CD8-positive, alpha-beta memory T cell (primary cell): ENCODE results near the gene RBPJ. TPM values are rescaled to one million over a fixed set of nuclear protein-coding genes. Genes with fewer than 3 reads are reported as not detected.
A peak's percentile ranks its signal among the peaks of the same experiment; 100 is the strongest.

ENCODE experiments used
- CTCF ChIA-PET: fragments of 350-600 bp; sonication (Branson Sonifier 250); formaldehyde crosslinking; loops from one replicate; lab custom pipeline; 2021; ENCODE audit warnings: antibody characterized with exemption; lab: Charles Lee
- POLR2A ChIA-PET: fragments of 350-600 bp; sonication (Branson Sonifier 250); formaldehyde crosslinking; loops from one replicate; lab custom pipeline; 2021; ENCODE audit warnings: antibody characterized with exemption; lab: Charles Lee
- DNase-seq, 5 donors: peaks; one replicate each; pipeline versions ENCODE4 v3.0.0 to v3.0.0-alpha.2; 2020 to 2022; ENCODE audit warnings: mixed read lengths in 1 of 5
- H3K27ac ChIP-seq: one replicate; pipeline ENCODE4 v1.7.0; 2013; ENCODE audit warnings: low read depth, mild to moderate bottlenecking, low read length, moderate library complexity
- H3K27me3 ChIP-seq: 2 replicates; pipeline ENCODE4 v1.7.0; 2013; ENCODE audit warnings: low read length, mild to moderate bottlenecking; ENCODE audit not compliant: insufficient read depth, poor library complexity, severe bottlenecking
- H3K36me3 ChIP-seq: 2 replicates; pipeline ENCODE4 v1.7.0; 2013; ENCODE audit warnings: mild to moderate bottlenecking, low read length, moderate library complexity; ENCODE audit not compliant: insufficient read depth
- H3K4me1 ChIP-seq: 2 replicates; pipeline ENCODE4 v1.7.0; 2013; ENCODE audit warnings: mild to moderate bottlenecking, low read length, moderate library complexity; ENCODE audit not compliant: insufficient read depth
- H3K4me3 ChIP-seq: 2 replicates; pipeline ENCODE4 v1.7.0; 2013; ENCODE audit warnings: mild to moderate bottlenecking, low read length
- H3K9me3 ChIP-seq: 2 replicates; pipeline ENCODE4 v1.7.0; 2013; ENCODE audit warnings: mild to moderate bottlenecking, low read length
- H3K27ac Mint-ChIP-seq, 8 donors: one replicate each; pipeline ENCODE4 v1.8.0; 2020 to 2021; ENCODE audit warnings: mixed read lengths in 8 of 8, mild to moderate bottlenecking in 6 of 8, inconsistent platforms in 3 of 8, moderate library complexity in 3 of 8
- H3K27me3 Mint-ChIP-seq, 2 donors: one replicate each; pipeline ENCODE4 v1.8.0; 2020 to 2021; ENCODE audit warnings: mixed read lengths in 2 of 2, mild to moderate bottlenecking in 1 of 2, moderate library complexity in 1 of 2
- H3K36me3 Mint-ChIP-seq, 3 donors: one replicate each; pipeline ENCODE4 v1.8.0; 2020 to 2021; ENCODE audit warnings: mixed read lengths in 3 of 3, inconsistent platforms in 1 of 3, mild to moderate bottlenecking in 1 of 3
- H3K4me1 Mint-ChIP-seq, 3 donors: one replicate each; pipeline ENCODE4 v1.8.0; 2020 to 2021; ENCODE audit warnings: mixed read lengths in 3 of 3, inconsistent platforms in 1 of 3, mild to moderate bottlenecking in 1 of 3
- H3K4me3 Mint-ChIP-seq, 7 donors: one replicate each; pipeline ENCODE4 v1.8.0; 2020 to 2021; ENCODE audit warnings: mixed read lengths in 7 of 7, mild to moderate bottlenecking in 6 of 7, moderate library complexity in 4 of 7, inconsistent platforms in 2 of 7
- H3K9me3 Mint-ChIP-seq, 5 donors: one replicate each; pipeline ENCODE4 v1.8.0; 2020 to 2022; ENCODE audit warnings: mixed read lengths in 5 of 5, mild to moderate bottlenecking in 3 of 5, moderate library complexity in 2 of 5, inconsistent platforms in 1 of 5
- polyA plus RNA-seq: library from polyadenylated mRNA; unstranded; fragments of 300-500 nt; fragmentation: Illumina TruSeq; gene quantifications from one replicate; pipeline ENCODE4 v1.2.3, GENCODE V29; 2021
- total RNA-seq, 2 experiments: library from RNA; stranded (reverse); gene quantifications; one replicate each; pipeline ENCODE4 v1.2.3, GENCODE V29; 2021

RBPJ gene
- total and polyA plus RNA-seq, 3 experiments from 2014 or later, result 94.0 to 201 (median 199) TPM

DNA sequence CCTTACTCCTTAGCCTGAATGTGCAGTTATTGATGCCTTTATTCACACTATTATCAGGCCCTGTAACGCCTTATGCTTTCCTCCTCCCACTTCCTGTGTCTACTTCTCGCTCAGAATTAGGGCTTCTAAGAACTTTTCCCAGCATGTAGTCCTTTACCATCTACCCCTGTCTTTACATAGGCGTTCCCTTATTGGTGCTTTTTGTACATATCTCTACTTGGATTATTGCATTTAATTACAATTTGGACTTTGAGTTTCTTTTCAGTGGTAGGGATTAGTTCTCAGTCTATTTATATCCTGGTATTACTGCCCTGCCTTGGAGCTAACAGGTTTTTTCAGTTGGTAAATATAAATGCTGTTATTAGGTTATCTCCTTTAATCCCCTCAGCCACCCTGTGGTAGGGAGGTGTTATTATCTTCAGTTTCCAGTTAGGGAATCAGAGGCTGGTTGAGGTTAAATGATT lies 84.0 kb downstream of the RBPJ start:
- Histone ChIP-seq H3K36me3 (peaks cover 8% of the 10 kb centered on the region), H3K4me1 (peaks cover 5% of the 10 kb centered on the region), H3K27ac (no peak overlapping the region), H3K27me3 (no peaks in the 10 kb centered on the region), H3K9me3 (no peaks in the 10 kb centered on the region), H3K4me3 (no peak overlapping the region)
- H3K9me3 Mint-ChIP-seq, result peaks cover 7 to 13% (median 8%) of the 10 kb centered on the region in 5 donors
- no peak overlapping the region for H3K4me3 Mint-ChIP-seq
- peak overlapping the region in 1 of 8 donors; percentile 71 for H3K27ac Mint-ChIP-seq
- H3K36me3 Mint-ChIP-seq, result peaks cover 13 to 33% (median 22%) of the 10 kb centered on the region in 3 donors
- CTCF ChIA-PET, result interaction anchor here (1.8 kb wide), 1 partner anchor 75 kb away, joined by 6 read pairs; no protein-coding TSS in a partner anchor
- peaks cover 13 to 26% (median 16%) of the 10 kb centered on the region in 3 donors for H3K4me1 Mint-ChIP-seq
- POLR2A ChIA-PET, result no interaction called here
- H3K27me3 Mint-ChIP-seq, result no peaks in the 10 kb centered on the region
- no peak for DNase-seq

DNA sequence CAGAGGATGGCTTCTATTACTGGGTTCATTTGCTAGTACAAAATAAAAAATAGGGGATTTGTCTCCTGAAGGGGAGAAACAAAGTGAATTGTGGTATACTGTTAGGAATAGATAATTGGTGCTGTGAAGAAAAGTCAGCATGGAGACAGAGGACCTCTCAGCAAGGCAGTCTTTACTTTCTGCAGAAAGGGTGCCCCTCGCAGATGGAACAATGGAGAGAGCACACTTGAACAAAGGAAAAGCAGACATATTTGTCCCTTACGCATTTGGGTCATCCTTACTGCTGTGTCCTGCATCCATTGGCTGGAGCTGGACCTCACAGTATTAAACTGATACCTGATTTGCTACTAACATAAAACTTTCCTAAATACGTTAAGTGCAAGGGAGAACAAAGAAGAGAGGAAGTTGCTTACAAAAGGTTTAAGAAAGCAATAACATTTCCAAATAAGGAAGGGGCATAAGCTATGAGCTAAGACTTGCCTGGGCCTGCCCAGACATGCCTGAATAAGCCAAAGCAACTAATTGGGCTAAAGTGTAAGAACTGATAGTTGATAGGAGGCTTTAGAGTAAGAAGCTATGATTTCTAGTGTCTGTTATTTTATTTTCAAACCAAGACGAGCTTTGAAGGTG lies 85.6 kb downstream of the RBPJ start:
- Histone ChIP-seq H3K4me1 (peaks cover 5% of the 10 kb centered on the region), H3K36me3 (peaks cover 8% of the 10 kb centered on the region), H3K27me3 (no peaks in the 10 kb centered on the region), H3K4me3 (no peak overlapping the region), H3K27ac (no peak overlapping the region), H3K9me3 (no peaks in the 10 kb centered on the region)
- peak overlapping the region in 1 of 8 donors; percentile 10 for H3K27ac Mint-ChIP-seq
- no peak overlapping the region for H3K4me3 Mint-ChIP-seq
- H3K27me3 Mint-ChIP-seq, result no peaks in the 10 kb centered on the region
- H3K4me1 Mint-ChIP-seq, result peaks cover 15 to 26% (median 16%) of the 10 kb centered on the region in 3 donors
- POLR2A ChIA-PET, result no interaction called here
- peaks cover 13 to 30% (median 22%) of the 10 kb centered on the region in 3 donors for H3K36me3 Mint-ChIP-seq
- no peak for DNase-seq
- peaks cover 7 to 13% (median 8%) of the 10 kb centered on the region in 5 donors for H3K9me3 Mint-ChIP-seq
- CTCF ChIA-PET, result interaction anchor here (0.9 to 4.9 kb wide), 4 partner anchors 10 to 419 kb away, joined by 3 to 47 read pairs (median 6); no protein-coding TSS in a partner anchor

DNA sequence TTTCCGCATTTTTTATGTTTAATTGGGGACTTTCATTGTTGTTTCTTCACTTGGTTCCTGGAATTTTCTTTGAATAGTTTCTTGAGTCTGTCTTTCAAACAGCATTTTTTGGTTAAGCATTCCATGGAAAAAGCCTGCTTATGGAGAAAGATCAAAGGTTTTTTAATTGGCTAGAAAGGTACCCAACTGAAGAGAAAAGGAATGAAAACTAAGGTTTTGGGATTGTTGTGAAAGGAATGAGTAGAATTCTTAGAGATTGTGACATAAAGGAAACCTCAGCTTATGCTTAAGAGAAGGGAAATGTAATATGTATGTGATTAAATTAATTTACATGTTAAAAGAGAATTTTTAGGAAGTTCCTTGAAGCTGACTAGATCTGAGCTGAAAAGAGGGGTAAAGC lies 86.7 kb downstream of the RBPJ start:
- Mint-ChIP-seq H3K27ac (peak overlapping the region in 1 of 8 donors; percentile 42), H3K36me3 (peaks cover 13 to 30% (median 22%) of the 10 kb centered on the region in 3 donors), H3K4me1 (peaks cover 15 to 21% (median 16%) of the 10 kb centered on the region in 3 donors), H3K27me3 (no peaks in the 10 kb centered on the region), H3K9me3 (peaks cover 7 to 13% (median 8%) of the 10 kb centered on the region in 5 donors), H3K4me3 (no peak overlapping the region)
- Histone ChIP-seq H3K27ac (no peak overlapping the region), H3K4me3 (no peak overlapping the region), H3K4me1 (peaks cover 5% of the 10 kb centered on the region), H3K27me3 (no peaks in the 10 kb centered on the region), H3K36me3 (peaks cover 8% of the 10 kb centered on the region), H3K9me3 (no peaks in the 10 kb centered on the region)
- ChIA-PET CTCF (interaction anchor here (0.6 to 4.9 kb wide), 4 partner anchors 63 to 420 kb away, joined by 3 to 47 read pairs (median 6); no protein-coding TSS in a partner anchor), POLR2A (interaction anchor here (0.6 kb wide), 1 partner anchor 121 kb away, joined by 3 read pairs; no protein-coding TSS in a partner anchor)
- no peak for DNase-seq

- no peaks in the 10 kb centered on the region for H3K9me3 ChIP-seq
- Mint-ChIP-seq H3K4me3 (no peak overlapping the region), H3K4me1 (peaks cover 0 to 2% (median 0%) of the 10 kb centered on the region in 3 donors), H3K27me3 (no peaks in the 10 kb centered on the region), H3K36me3 (peaks cover 16 to 45% (median 25%) of the 10 kb centered on the region in 3 donors), H3K27ac (peak overlapping the region in 1 of 8 donors; percentile 14), H3K9me3 (peaks cover 6 to 12% (median 8%) of the 10 kb centered on the region in 5 donors)
- H3K4me3 ChIP-seq, result no peak overlapping the region
- no peak overlapping the region for H3K27ac ChIP-seq
- peaks cover 10% of the 10 kb centered on the region for H3K36me3 ChIP-seq
- POLR2A ChIA-PET, result no interaction called here
- no peaks in the 10 kb centered on the region for H3K27me3 ChIP-seq
- H3K4me1 ChIP-seq, result no peaks in the 10 kb centered on the region
- CTCF ChIA-PET, result interaction anchor here (0.7 to 4.9 kb wide), 13 partner anchors 15 to 423 kb away, joined by 3 to 47 read pairs (median 4); no protein-coding TSS in a partner anchor
- DNase-seq, result peak in 3 of 5 donors; percentile 15 to 43 (median 35)
Measured at GRCh38 chr4:26410385-26411293, 89.8 kb downstream of the RBPJ start.

DNA sequence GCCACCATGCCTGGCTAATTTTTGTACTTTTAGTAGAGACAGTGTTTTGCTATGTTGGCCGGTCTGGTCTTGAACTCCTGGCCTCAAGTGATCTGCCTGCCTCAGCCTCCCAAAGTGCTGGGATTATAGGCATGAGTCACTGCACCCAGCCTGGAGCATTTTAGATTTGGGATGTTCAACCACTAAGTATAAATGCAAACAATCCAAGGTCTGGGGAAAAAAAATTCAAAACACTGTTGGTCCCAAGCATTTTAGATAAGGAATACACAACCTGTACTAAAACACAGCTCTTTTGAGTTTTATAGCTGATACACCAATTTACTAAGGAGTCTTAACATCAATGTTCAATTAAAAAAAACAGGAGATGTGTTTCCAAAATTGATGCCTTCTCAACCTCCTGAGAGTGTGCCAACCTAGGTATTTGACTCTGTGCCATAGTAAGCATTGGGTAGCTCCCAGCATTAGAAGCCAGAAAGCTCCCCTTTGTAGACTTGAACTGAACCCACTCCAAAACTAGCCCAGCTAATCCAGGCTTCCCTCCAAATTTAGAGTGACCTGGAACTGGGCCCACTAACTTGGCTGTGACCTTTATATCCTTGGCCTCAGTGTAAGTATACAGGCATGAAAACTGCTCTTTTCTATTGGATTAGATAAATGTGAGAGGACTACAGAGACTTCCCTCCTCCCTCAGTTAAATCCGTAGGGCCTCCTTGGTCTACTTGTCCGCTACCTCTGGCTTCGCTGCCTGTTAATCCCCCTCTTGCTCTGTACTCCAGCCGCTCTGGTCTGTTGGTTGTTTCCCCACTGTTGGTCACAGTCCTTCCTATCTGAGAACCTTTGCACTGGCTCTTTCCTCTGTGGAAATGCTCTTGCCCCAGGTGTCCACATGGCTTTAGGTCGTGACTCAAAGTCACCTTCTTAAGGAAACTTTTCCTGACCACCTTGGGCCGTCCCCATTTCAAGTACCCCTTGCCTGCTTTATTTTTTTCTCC lies 91.9 kb downstream of the RBPJ start:
- H3K9me3 Mint-ChIP-seq, result no peaks in the 10 kb centered on the region
- POLR2A ChIA-PET, result no interaction called here
- H3K4me3 ChIP-seq, result no peak overlapping the region
- no peaks in the 10 kb centered on the region for H3K4me1 ChIP-seq
- DNase-seq, result no peak
- peaks cover 0 to 2% (median 0%) of the 10 kb centered on the region in 3 donors for H3K4me1 Mint-ChIP-seq
- no peaks in the 10 kb centered on the region for H3K9me3 ChIP-seq
- CTCF ChIA-PET, result interaction anchor here (1.0 to 2.1 kb wide), 6 partner anchors 11 to 425 kb away, joined by 3 to 5 read pairs (median 4); no protein-coding TSS in a partner anchor
- no peak overlapping the region for H3K27ac ChIP-seq
- H3K27me3 ChIP-seq, result no peaks in the 10 kb centered on the region
- peak overlapping the region in 1 of 8 donors; percentile 47 for H3K27ac Mint-ChIP-seq
- no peaks in the 10 kb centered on the region for H3K27me3 Mint-ChIP-seq
- H3K36me3 ChIP-seq, result peaks cover 10% of the 10 kb centered on the region
- H3K4me3 Mint-ChIP-seq, result no peak overlapping the region
- H3K36me3 Mint-ChIP-seq, result peaks cover 5 to 41% (median 10%) of the 10 kb centered on the region in 3 donors

DNA sequence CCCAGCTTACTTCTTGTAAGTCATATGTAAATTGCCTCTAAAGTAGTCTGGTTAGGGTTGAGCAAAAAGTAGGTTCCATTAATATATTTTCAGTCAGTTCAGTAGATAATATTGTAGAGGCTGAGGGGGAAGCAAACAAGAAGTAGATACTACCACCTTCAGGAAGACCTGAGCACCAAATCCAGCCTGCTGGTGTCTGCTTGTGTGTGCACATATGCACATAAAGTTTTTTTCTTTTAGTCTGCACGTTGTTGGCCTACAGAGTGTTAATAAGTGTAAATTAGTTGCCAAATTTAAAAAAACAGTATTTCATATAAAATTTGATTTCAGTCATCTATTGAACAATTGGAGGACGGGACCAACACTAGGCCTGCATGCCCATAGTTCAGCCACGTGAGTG lies 92.8 kb downstream of the RBPJ start:
- peaks cover 0 to 2% (median 0%) of the 10 kb centered on the region in 3 donors for H3K4me1 Mint-ChIP-seq
- POLR2A ChIA-PET, result no interaction called here

GRCh38 chr4:26418107-26418506 lies 97.3 kb downstream of the RBPJ start:
- ChIA-PET POLR2A (no interaction called here), CTCF (interaction anchor here (4.4 kb wide), 1 partner anchor 88 kb away, joined by 16 read pairs; no protein-coding TSS in a partner anchor)
- Mint-ChIP-seq H3K36me3 (peaks cover 21 to 61% (median 21%) of the 10 kb centered on the region in 3 donors), H3K27ac (no peak overlapping the region), H3K4me1 (peaks cover 0 to 4% (median 4%) of the 10 kb centered on the region in 3 donors), H3K4me3 (no peak overlapping the region), H3K27me3 (no peaks in the 10 kb centered on the region), H3K9me3 (no peaks in the 10 kb centered on the region)
- peaks cover 10% of the 10 kb centered on the region for H3K36me3 ChIP-seq
- H3K27me3 ChIP-seq, result no peaks in the 10 kb centered on the region
- H3K4me1 ChIP-seq, result no peaks in the 10 kb centered on the region
- no peak for DNase-seq
- no peaks in the 10 kb centered on the region for H3K9me3 ChIP-seq
- H3K27ac ChIP-seq, result no peak overlapping the region
- no peak overlapping the region for H3K4me3 ChIP-seq

More for the DNA sequence above, 92.8 kb downstream of the RBPJ start:
- Histone ChIP-seq H3K36me3 (peaks cover 10% of the 10 kb centered on the region), H3K4me1 (no peaks in the 10 kb centered on the region), H3K4me3 (no peak overlapping the region), H3K27ac (no peak overlapping the region), H3K9me3 (no peaks in the 10 kb centered on the region), H3K27me3 (no peaks in the 10 kb centered on the region)
- Mint-ChIP-seq H3K36me3 (peaks cover 5 to 37% (median 10%) of the 10 kb centered on the region in 3 donors), H3K27me3 (no peaks in the 10 kb centered on the region), H3K27ac (no peak overlapping the region), H3K4me3 (no peak overlapping the region), H3K9me3 (no peaks in the 10 kb centered on the region)
- CTCF ChIA-PET, result interaction anchor here (2.0 kb wide), 1 partner anchor 426 kb away, joined by 5 read pairs; no protein-coding TSS in a partner anchor
- DNase-seq, result no peak
